Stimulated activated naive B cell treated with anti-CD40 and anti-IgM and Interleukin-4, amounts not matched to agents 10 μg/mL and 1 μg/mL and 100 μg/mL, for 72 hours (primary cell): Measurements from ENCODE around the gene RPN1.

ENCODE experiments used
- ATAC-seq, 2 donors: fragments of 150-1000 bp; cut with Tn5 transposase; replicated peaks; 2 replicates each; pipeline ENCODE4 v1.10.0; 2021; ENCODE audit warnings: moderate library complexity in 1 of 2
- DNase-seq: peaks from one replicate; pipeline ENCODE4 v3.0.0; 2021
- H3K27ac Mint-ChIP-seq: one replicate; pipeline ENCODE4 v1.8.0; 2022; ENCODE audit warnings: mild to moderate bottlenecking, mixed read lengths
- H3K27me3 Mint-ChIP-seq, 2 donors: one replicate each; pipeline ENCODE4 v1.8.0; 2022; ENCODE audit warnings: mixed read lengths in 2 of 2
- H3K36me3 Mint-ChIP-seq, 2 donors: one replicate each; pipeline ENCODE4 v1.8.0; 2022; ENCODE audit warnings: mixed read lengths in 2 of 2, mild to moderate bottlenecking in 1 of 2
- H3K4me1 Mint-ChIP-seq, 2 donors: one replicate each; pipeline ENCODE4 v1.8.0; 2022; ENCODE audit warnings: mixed read lengths in 2 of 2, mild to moderate bottlenecking in 1 of 2
- H3K4me3 Mint-ChIP-seq, 2 donors: one replicate each; pipeline ENCODE4 v1.8.0; 2022; ENCODE audit warnings: mild to moderate bottlenecking in 2 of 2, mixed read lengths in 2 of 2, moderate library complexity in 1 of 2
- H3K9me3 Mint-ChIP-seq, 2 donors: one replicate each; pipeline ENCODE4 v1.8.0; 2022; ENCODE audit warnings: mixed read lengths in 2 of 2, mild to moderate bottlenecking in 1 of 2

RPN1 gene

GRCh38 chr3:128624526-128625138 is 26.0 kb downstream of the RPN1 start:
- H3K27me3 Mint-ChIP-seq, result no peaks in the 10 kb centered on the region
- DNase-seq (no peak), ATAC-seq (no peak)
- no peaks in the 10 kb centered on the region for H3K9me3 Mint-ChIP-seq
- peak overlapping the region; percentile 69 for H3K27ac Mint-ChIP-seq
- peaks cover 22 to 33% of the 10 kb centered on the region in 2 donors for H3K4me1 Mint-ChIP-seq
- no peak overlapping the region for H3K4me3 Mint-ChIP-seq
- peaks cover 63 to 64% of the 10 kb centered on the region in 2 donors for H3K36me3 Mint-ChIP-seq

GRCh38 chr3:128623762-128624176 is 26.8 kb downstream of the RPN1 start:
- H3K27ac Mint-ChIP-seq, result peak overlapping the region; percentile 69
- H3K27me3 Mint-ChIP-seq, result no peaks in the 10 kb centered on the region
- H3K4me1 Mint-ChIP-seq, result peaks cover 31 to 41% of the 10 kb centered on the region in 2 donors
- no peaks in the 10 kb centered on the region for H3K9me3 Mint-ChIP-seq
- peak; percentile 50 to 87 for ATAC-seq
- peaks cover 66 to 70% of the 10 kb centered on the region in 2 donors for H3K36me3 Mint-ChIP-seq
- DNase-seq, result no peak
- no peak overlapping the region for H3K4me3 Mint-ChIP-seq

GRCh38 chr3:128621931-128622330 is 28.7 kb downstream of the RPN1 start:
- Mint-ChIP-seq H3K4me1 (peaks cover 41 to 57% of the 10 kb centered on the region in 2 donors), H3K36me3 (peaks cover 69 to 71% of the 10 kb centered on the region in 2 donors), H3K9me3 (no peaks in the 10 kb centered on the region), H3K27me3 (no peaks in the 10 kb centered on the region), H3K27ac (no peak overlapping the region), H3K4me3 (no peak overlapping the region)
- DNase-seq, result no peak
- no peak for ATAC-seq

- H3K36me3 Mint-ChIP-seq, result peaks cover 62 to 65% of the 10 kb centered on the region in 2 donors
- no peaks in the 10 kb centered on the region for H3K9me3 Mint-ChIP-seq
- H3K27me3 Mint-ChIP-seq, result no peaks in the 10 kb centered on the region
- peaks cover 42 to 60% of the 10 kb centered on the region in 2 donors for H3K4me1 Mint-ChIP-seq
- H3K27ac Mint-ChIP-seq, result peak overlapping the region; percentile 25
- DNase-seq (no peak), ATAC-seq (no peak)
- no peak overlapping the region for H3K4me3 Mint-ChIP-seq
Observed at GRCh38 chr3:128621234-128621633, 29.4 kb downstream of the RPN1 start.

- Mint-ChIP-seq H3K9me3 (no peaks in the 10 kb centered on the region), H3K36me3 (peaks cover 57 to 60% of the 10 kb centered on the region in 2 donors), H3K27ac (peak overlapping the region; percentile 65), H3K4me1 (peaks cover 43 to 56% of the 10 kb centered on the region in 2 donors), H3K4me3 (no peak overlapping the region), H3K27me3 (no peaks in the 10 kb centered on the region)
- ATAC-seq, result no peak
- no peak for DNase-seq
Observed at GRCh38 chr3:128620268-128620691, 30.3 kb downstream of the RPN1 start.

GRCh38 chr3:128619146-128619890 is 31.3 kb downstream of the RPN1 start:
- peak overlapping the region; percentile 92 for H3K27ac Mint-ChIP-seq
- peaks cover 48 to 55% of the 10 kb centered on the region in 2 donors for H3K36me3 Mint-ChIP-seq
- H3K4me3 Mint-ChIP-seq, result peak overlapping the region; percentile 89 to 93
- ATAC-seq (no peak), DNase-seq (no peak)
- H3K9me3 Mint-ChIP-seq, result no peaks in the 10 kb centered on the region
- H3K4me1 Mint-ChIP-seq, result peaks cover 38 to 46% of the 10 kb centered on the region in 2 donors
- no peaks in the 10 kb centered on the region for H3K27me3 Mint-ChIP-seq

GRCh38 chr3:128618398-128618726 is 32.3 kb downstream of the RPN1 start:
- peak overlapping the region; percentile 89 to 93 for H3K4me3 Mint-ChIP-seq

GRCh38 chr3:128617557-128618397 is 32.8 kb downstream of the RPN1 start:
- H3K4me1 Mint-ChIP-seq, result peaks cover 34 to 37% of the 10 kb centered on the region in 2 donors
- peak overlapping the region; percentile 92 for H3K27ac Mint-ChIP-seq
- no peaks in the 10 kb centered on the region for H3K27me3 Mint-ChIP-seq
- peaks cover 41 to 48% of the 10 kb centered on the region in 2 donors for H3K36me3 Mint-ChIP-seq
- peak overlapping the region; percentile 89 to 93 for H3K4me3 Mint-ChIP-seq
- DNase-seq, result peak; percentile 98
- H3K9me3 Mint-ChIP-seq, result no peaks in the 10 kb centered on the region
- peak; percentile 93 to 95 for ATAC-seq

More at GRCh38 chr3:128618398-128618726, 32.3 kb downstream of the RPN1 start:
- DNase-seq (no peak), ATAC-seq (no peak)
- H3K27ac Mint-ChIP-seq, result peak overlapping the region; percentile 92
- H3K4me1 Mint-ChIP-seq, result peaks cover 34 to 37% of the 10 kb centered on the region in 2 donors
- H3K27me3 Mint-ChIP-seq, result no peaks in the 10 kb centered on the region
- no peaks in the 10 kb centered on the region for H3K9me3 Mint-ChIP-seq
- H3K36me3 Mint-ChIP-seq, result peaks cover 40 to 48% of the 10 kb centered on the region in 2 donors

GRCh38 chr3:128617270-128617556 is 33.4 kb downstream of the RPN1 start:
- peaks cover 37 to 50% of the 10 kb centered on the region in 2 donors for H3K36me3 Mint-ChIP-seq
- peak overlapping the region; percentile 92 for H3K27ac Mint-ChIP-seq
- ATAC-seq (peak in 1 of 2 donors; percentile 42), DNase-seq (no peak)
- peak overlapping the region; percentile 89 to 93 for H3K4me3 Mint-ChIP-seq
- H3K4me1 Mint-ChIP-seq, result peaks cover 34 to 37% of the 10 kb centered on the region in 2 donors
- no peaks in the 10 kb centered on the region for H3K27me3 Mint-ChIP-seq
- no peaks in the 10 kb centered on the region for H3K9me3 Mint-ChIP-seq

GRCh38 chr3:128616516-128617269 is 33.9 kb downstream of the RPN1 start:
- Mint-ChIP-seq H3K27me3 (no peaks in the 10 kb centered on the region), H3K4me3 (peak overlapping the region; percentile 59 to 89), H3K36me3 (peaks cover 32 to 45% of the 10 kb centered on the region in 2 donors), H3K27ac (peak overlapping the region; percentile 92), H3K4me1 (peaks cover 32 to 37% of the 10 kb centered on the region in 2 donors), H3K9me3 (no peaks in the 10 kb centered on the region)
- no peak for ATAC-seq
- DNase-seq, result no peak

- H3K36me3 Mint-ChIP-seq, result peaks cover 13 to 29% of the 10 kb centered on the region in 2 donors
- no peak overlapping the region for H3K4me3 Mint-ChIP-seq
- no peaks in the 10 kb centered on the region for H3K9me3 Mint-ChIP-seq
- DNase-seq (no peak), ATAC-seq (no peak)
- H3K4me1 Mint-ChIP-seq, result peaks cover 20 to 21% of the 10 kb centered on the region in 2 donors
- no peaks in the 10 kb centered on the region for H3K27me3 Mint-ChIP-seq
- no peak overlapping the region for H3K27ac Mint-ChIP-seq
Observed at GRCh38 chr3:128614076-128614475, 36.5 kb downstream of the RPN1 start.

GRCh38 chr3:128613083-128613829 is 37.4 kb downstream of the RPN1 start:
- Mint-ChIP-seq H3K27ac (no peak overlapping the region), H3K4me1 (peaks cover 14 to 18% of the 10 kb centered on the region in 2 donors), H3K4me3 (no peak overlapping the region), H3K9me3 (no peaks in the 10 kb centered on the region), H3K27me3 (no peaks in the 10 kb centered on the region), H3K36me3 (peaks cover 5 to 21% of the 10 kb centered on the region in 2 donors)
- ATAC-seq (no peak), DNase-seq (no peak)

GRCh38 chr3:128610451-128611070 is 40.1 kb downstream of the RPN1 start:
- ATAC-seq (no peak), DNase-seq (no peak)
- Mint-ChIP-seq H3K27me3 (peaks cover 0 to 10% of the 10 kb centered on the region in 2 donors), H3K36me3 (peaks cover 3 to 13% of the 10 kb centered on the region in 2 donors), H3K4me1 (peaks cover 2 to 6% of the 10 kb centered on the region in 2 donors), H3K4me3 (no peak overlapping the region), H3K27ac (no peak overlapping the region), H3K9me3 (no peaks in the 10 kb centered on the region)
